HEK293 (cell line): ENCODE data around the gene ARMC12.

Source experiments
- CTCF ChIA-PET: fragments of 350-600 bp; formaldehyde crosslinking; extraction: SDS; loops from one replicate; lab custom pipeline; 2021; ENCODE audit warnings: antibody characterized with exemption; lab: Yijun Ruan, JAX
- POLR2A ChIA-PET: fragments of 300-600 bp; formaldehyde crosslinking; extraction: SDS; loops from one replicate; lab custom pipeline; 2020; ENCODE audit warnings: antibody characterized with exemption, inconsistent platforms; lab: Yijun Ruan, JAX
- H3K27ac ChIP-seq: fragments of 200-500 bp; sonication (Bioruptor generic); 2 replicates; pipeline ENCODE4 v1.5.1; 2014; ENCODE audit warnings: low read depth, low read length, control low read depth, inconsistent platforms; ENCODE audit errors: extremely low read depth
- H3K36me3 ChIP-seq, 2 experiments: fragments of 200-500 bp in 1 of 2; sonication (Bioruptor generic) in 1 of 2; 1 replicate in 1 of 2; 2 replicates in 1 of 2; pipeline ENCODE4 v1.5.1; 2014 to 2017; ENCODE audit warnings: inconsistent platforms in 2 of 2, low read length in 2 of 2; ENCODE audit not compliant: control insufficient read depth in 2 of 2, insufficient read depth in 1 of 2
- H3K4me1 ChIP-seq: fragments of 200-500 bp; sonication (Bioruptor generic); 2 replicates; pipeline ENCODE4 v1.5.1; 2014; ENCODE audit warnings: mild to moderate bottlenecking, low read length, inconsistent platforms; ENCODE audit not compliant: control insufficient read depth, insufficient read depth
- H3K4me3 ChIP-seq: 2 replicates; pipeline ENCODE4 v1.5.1; 2011; ENCODE audit warnings: low read depth, mild to moderate bottlenecking, control low read depth, low read length, moderate library complexity
- H3K9me3 ChIP-seq: fragments of 200-500 bp; sonication (Bioruptor generic); 2 replicates; pipeline ENCODE4 v1.5.1; 2014; ENCODE audit warnings: low read depth, low read length, inconsistent platforms; ENCODE audit not compliant: control insufficient read depth, insufficient read depth
- TRIM28 ChIP-seq: IDR thresholded peaks from 2 replicates; pipeline ENCODE4 v1.6.1; 2011; ENCODE audit warnings: low read length, control low read depth, borderline replicate concordance
- WT1 ChIP-seq: fragments of 450-650 bp; formaldehyde crosslinking; IDR thresholded peaks from 2 replicates; pipeline ENCODE4 v1.5.1; 2016; ENCODE audit warnings: missing biosample characterization, missing genetic modification characterization
- YY1 ChIP-seq: fragments of 450-650 bp; formaldehyde crosslinking; IDR thresholded peaks from 2 replicates; pipeline ENCODE4 v1.5.1; 2018; ENCODE audit warnings: missing biosample characterization, missing genetic modification characterization
- ZBTB1 ChIP-seq: fragments of 450-650 bp; formaldehyde crosslinking; IDR thresholded peaks from 2 replicates; pipeline ENCODE4 v1.5.1; 2016; ENCODE audit warnings: missing biosample characterization, missing genetic modification characterization
- ZBTB21 ChIP-seq: fragments of 450-650 bp; formaldehyde crosslinking; IDR thresholded peaks from 2 replicates; pipeline ENCODE4 v1.5.1; 2017; ENCODE audit warnings: missing biosample characterization, missing genetic modification characterization
- ZBTB48 ChIP-seq: fragments of 450-650 bp; formaldehyde crosslinking; IDR thresholded peaks from 2 replicates; pipeline ENCODE4 v1.5.1; 2016; ENCODE audit warnings: missing biosample characterization, missing genetic modification characterization
- ZEB2 ChIP-seq: fragments of 450-650 bp; formaldehyde crosslinking; IDR thresholded peaks from 2 replicates; pipeline ENCODE4 v1.5.1; 2016; ENCODE audit warnings: missing biosample characterization, missing genetic modification characterization
- ZFP41 ChIP-seq: fragments of 450-650 bp; formaldehyde crosslinking; IDR thresholded peaks from 2 replicates; pipeline ENCODE4 v1.5.1; 2016; ENCODE audit warnings: missing biosample characterization, missing genetic modification characterization, borderline replicate concordance
- ZNF114 ChIP-seq: fragments of 450-650 bp; formaldehyde crosslinking; IDR thresholded peaks from 2 replicates; pipeline ENCODE4 v1.5.0; 2017; ENCODE audit warnings: missing biosample characterization, missing genetic modification characterization
- ZNF174 ChIP-seq: fragments of 450-650 bp; formaldehyde crosslinking; IDR thresholded peaks from 2 replicates; pipeline ENCODE4 v1.5.0; 2017; ENCODE audit warnings: missing biosample characterization, mild to moderate bottlenecking, missing genetic modification characterization
- ZNF19 ChIP-seq: fragments of 450-650 bp; formaldehyde crosslinking; IDR thresholded peaks from 2 replicates; pipeline ENCODE4; 2016; ENCODE audit warnings: missing biosample characterization, missing genetic modification characterization, low read depth
- ZNF529 ChIP-seq: fragments of 450-650 bp; formaldehyde crosslinking; IDR thresholded peaks from 2 replicates; pipeline ENCODE4 v1.5.1; 2017; ENCODE audit warnings: missing genetic modification characterization, missing biosample characterization; ENCODE audit not compliant: insufficient replicate concordance
- ZNF585B ChIP-seq: fragments of 450-650 bp; formaldehyde crosslinking; IDR thresholded peaks from 2 replicates; pipeline ENCODE4 v1.5.1; 2016; ENCODE audit warnings: missing biosample characterization, missing genetic modification characterization
- ZNF610 ChIP-seq: fragments of 450-650 bp; formaldehyde crosslinking; IDR thresholded peaks from 2 replicates; pipeline ENCODE4 v1.5.1; 2016; ENCODE audit warnings: missing biosample characterization, missing genetic modification characterization, borderline replicate concordance
- ZNF629 ChIP-seq: fragments of 450-650 bp; formaldehyde crosslinking; IDR thresholded peaks from 2 replicates; pipeline ENCODE4 v1.5.1; 2017; ENCODE audit warnings: missing biosample characterization, missing genetic modification characterization
- ZNF664 ChIP-seq: fragments of 450-650 bp; formaldehyde crosslinking; IDR thresholded peaks from 2 replicates; pipeline ENCODE4 v1.5.1; 2016; ENCODE audit warnings: missing biosample characterization, missing genetic modification characterization
- ZNF704 ChIP-seq: fragments of 450-650 bp; formaldehyde crosslinking; IDR thresholded peaks from 2 replicates; pipeline ENCODE4 v1.5.1; 2016; ENCODE audit warnings: missing biosample characterization, missing genetic modification characterization
- ZNF843 ChIP-seq: fragments of 450-650 bp; formaldehyde crosslinking; IDR thresholded peaks from 2 replicates; pipeline ENCODE4 v1.5.1; 2016; ENCODE audit warnings: missing biosample characterization, missing genetic modification characterization
- ZXDB ChIP-seq: fragments of 450-650 bp; formaldehyde crosslinking; IDR thresholded peaks from 2 replicates; pipeline ENCODE4 v1.5.1; 2016; ENCODE audit warnings: missing biosample characterization, missing genetic modification characterization
- TF ChIP-seq, protein P1 (sequence below): fragments of 450-650 bp; formaldehyde crosslinking; conservative IDR thresholded peaks from 2 replicates; pipeline ENCODE4 v1.5.1; 2016; ENCODE audit warnings: low read depth, missing biosample characterization, missing genetic modification characterization
- TF ChIP-seq, protein P2 (sequence below): fragments of 450-650 bp; IDR thresholded peaks from 2 replicates; pipeline ENCODE4 v1.5.1; 2018; ENCODE audit warnings: missing biosample characterization, missing genetic modification characterization
- TF ChIP-seq, protein P3 (sequence below): fragments of 450-650 bp; formaldehyde crosslinking; optimal IDR thresholded peaks from 2 replicates; pipeline ENCODE3; 2016; ENCODE audit warnings: missing biosample characterization, mild to moderate bottlenecking, missing genetic modification characterization
- TF ChIP-seq, protein P4 (sequence below): fragments of 450-650 bp; formaldehyde crosslinking; IDR thresholded peaks from 2 replicates; pipeline ENCODE4 v1.5.1; 2016; ENCODE audit warnings: missing biosample characterization, missing genetic modification characterization
- TF ChIP-seq, protein P5 (sequence below): fragments of 450-650 bp; formaldehyde crosslinking; IDR thresholded peaks from 2 replicates; pipeline ENCODE4 v1.5.1; 2017; ENCODE audit warnings: missing biosample characterization, missing genetic modification characterization

Gene ARMC12

DNA sequence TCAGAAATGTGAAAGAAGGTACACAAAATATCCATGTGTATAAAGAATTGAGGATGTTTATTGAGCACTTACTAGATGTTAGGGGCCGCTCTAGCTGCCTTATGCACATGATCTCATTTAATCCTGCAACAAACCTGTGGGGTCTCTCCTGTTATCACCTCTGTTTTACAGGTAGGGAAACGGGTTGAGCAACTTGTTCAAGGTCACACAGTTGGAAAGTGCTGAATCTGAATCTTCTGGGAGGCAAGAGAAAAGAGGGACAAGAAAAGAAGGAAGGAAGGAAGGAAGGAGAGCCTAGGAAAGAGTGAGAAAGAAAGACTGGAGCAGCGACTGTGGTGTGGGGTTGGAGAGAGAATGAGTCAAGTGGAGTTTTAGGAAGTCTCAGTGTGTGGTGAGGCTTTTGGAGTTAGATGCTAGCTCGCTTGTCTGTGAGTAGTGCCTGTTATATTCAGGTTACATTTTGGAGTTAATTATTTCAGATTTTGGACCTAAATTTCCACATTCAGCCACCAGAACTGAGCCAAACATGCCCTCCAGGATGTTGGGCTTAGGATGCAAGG, 51.7 kb downstream of the ARMC12 start:
- Histone ChIP-seq H3K27ac (no peak overlapping the region), H3K36me3 (no peaks in the 10 kb centered on the region), H3K9me3 (no peaks in the 10 kb centered on the region), H3K4me1 (no peaks in the 10 kb centered on the region), H3K4me3 (no peak overlapping the region)
- CTCF ChIA-PET: interaction anchor here (0.6 to 1.1 kb wide), 2 partner anchors 31 to 188 kb away, joined by 3 read pairs; no protein-coding TSS in a partner anchor
- TF ChIP-seq ZNF664 (tag by site-specific recombination) (0 out of 2 replicates have a peak, but pooled peaks have one; percentile 12), ZNF704 (no peak), ZBTB21 (tag by site-specific recombination) (no peak), ZNF19 (tag by site-specific recombination) (no peak), YY1 (tag by site-specific recombination) (no peak), ZBTB1 (tag by site-specific recombination) (no peak), ZNF174 (no peak)
- TF ChIP-seq, protein P1, sequence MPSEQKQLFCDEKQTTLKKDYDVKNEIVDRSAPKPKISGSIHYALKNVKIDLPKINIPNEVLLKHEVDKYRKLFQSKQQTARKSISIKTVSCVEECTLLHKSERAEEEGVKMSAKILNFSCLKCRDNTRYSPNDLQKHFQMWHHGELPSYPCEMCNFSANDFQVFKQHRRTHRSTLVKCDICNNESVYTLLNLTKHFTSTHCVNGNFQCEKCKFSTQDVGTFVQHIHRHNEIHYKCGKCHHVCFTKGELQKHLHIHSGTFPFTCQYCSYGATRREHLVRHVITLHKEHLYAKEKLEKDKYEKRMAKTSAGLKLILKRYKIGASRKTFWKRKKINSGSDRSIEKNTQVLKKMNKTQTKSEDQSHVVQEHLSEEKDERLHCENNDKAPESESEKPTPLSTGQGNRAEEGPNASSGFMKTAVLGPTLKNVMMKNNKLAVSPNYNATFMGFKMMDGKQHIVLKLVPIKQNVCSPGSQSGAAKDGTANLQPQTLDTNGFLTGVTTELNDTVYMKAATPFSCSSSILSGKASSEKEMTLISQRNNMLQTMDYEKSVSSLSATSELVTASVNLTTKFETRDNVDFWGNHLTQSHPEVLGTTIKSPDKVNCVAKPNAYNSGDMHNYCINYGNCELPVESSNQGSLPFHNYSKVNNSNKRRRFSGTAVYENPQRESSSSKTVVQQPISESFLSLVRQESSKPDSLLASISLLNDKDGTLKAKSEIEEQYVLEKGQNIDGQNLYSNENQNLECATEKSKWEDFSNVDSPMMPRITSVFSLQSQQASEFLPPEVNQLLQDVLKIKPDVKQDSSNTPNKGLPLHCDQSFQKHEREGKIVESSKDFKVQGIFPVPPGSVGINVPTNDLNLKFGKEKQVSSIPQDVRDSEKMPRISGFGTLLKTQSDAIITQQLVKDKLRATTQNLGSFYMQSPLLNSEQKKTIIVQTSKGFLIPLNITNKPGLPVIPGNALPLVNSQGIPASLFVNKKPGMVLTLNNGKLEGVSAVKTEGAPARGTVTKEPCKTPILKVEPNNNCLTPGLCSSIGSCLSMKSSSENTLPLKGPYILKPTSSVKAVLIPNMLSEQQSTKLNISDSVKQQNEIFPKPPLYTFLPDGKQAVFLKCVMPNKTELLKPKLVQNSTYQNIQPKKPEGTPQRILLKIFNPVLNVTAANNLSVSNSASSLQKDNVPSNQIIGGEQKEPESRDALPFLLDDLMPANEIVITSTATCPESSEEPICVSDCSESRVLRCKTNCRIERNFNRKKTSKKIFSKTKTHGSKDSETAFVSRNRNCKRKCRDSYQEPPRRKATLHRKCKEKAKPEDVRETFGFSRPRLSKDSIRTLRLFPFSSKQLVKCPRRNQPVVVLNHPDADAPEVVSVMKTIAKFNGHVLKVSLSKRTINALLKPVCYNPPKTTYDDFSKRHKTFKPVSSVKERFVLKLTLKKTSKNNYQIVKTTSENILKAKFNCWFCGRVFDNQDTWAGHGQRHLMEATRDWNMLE (tag by site-specific recombination): no peak
- POLR2A ChIA-PET: no interaction called here

- Histone ChIP-seq H3K36me3 (no peaks in the 10 kb centered on the region), H3K9me3 (no peaks in the 10 kb centered on the region), H3K4me1 (no peaks in the 10 kb centered on the region), H3K4me3 (no peak overlapping the region), H3K27ac (no peak overlapping the region)
- CTCF ChIA-PET: no interaction called here
- POLR2A ChIA-PET: no interaction called here
- TF ChIP-seq ZNF843 (tag by site-specific recombination): no peak
- TF ChIP-seq ZNF629 (tag by site-specific recombination): no peak
- TF ChIP-seq, protein P2, sequence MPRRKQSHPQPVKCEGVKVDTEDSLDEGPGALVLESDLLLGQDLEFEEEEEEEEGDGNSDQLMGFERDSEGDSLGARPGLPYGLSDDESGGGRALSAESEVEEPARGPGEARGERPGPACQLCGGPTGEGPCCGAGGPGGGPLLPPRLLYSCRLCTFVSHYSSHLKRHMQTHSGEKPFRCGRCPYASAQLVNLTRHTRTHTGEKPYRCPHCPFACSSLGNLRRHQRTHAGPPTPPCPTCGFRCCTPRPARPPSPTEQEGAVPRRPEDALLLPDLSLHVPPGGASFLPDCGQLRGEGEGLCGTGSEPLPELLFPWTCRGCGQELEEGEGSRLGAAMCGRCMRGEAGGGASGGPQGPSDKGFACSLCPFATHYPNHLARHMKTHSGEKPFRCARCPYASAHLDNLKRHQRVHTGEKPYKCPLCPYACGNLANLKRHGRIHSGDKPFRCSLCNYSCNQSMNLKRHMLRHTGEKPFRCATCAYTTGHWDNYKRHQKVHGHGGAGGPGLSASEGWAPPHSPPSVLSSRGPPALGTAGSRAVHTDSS (tag by site-specific recombination): no peak
- no peak for TF ChIP-seq ZNF114 (tag by site-specific recombination)
- TF ChIP-seq, protein P3, sequence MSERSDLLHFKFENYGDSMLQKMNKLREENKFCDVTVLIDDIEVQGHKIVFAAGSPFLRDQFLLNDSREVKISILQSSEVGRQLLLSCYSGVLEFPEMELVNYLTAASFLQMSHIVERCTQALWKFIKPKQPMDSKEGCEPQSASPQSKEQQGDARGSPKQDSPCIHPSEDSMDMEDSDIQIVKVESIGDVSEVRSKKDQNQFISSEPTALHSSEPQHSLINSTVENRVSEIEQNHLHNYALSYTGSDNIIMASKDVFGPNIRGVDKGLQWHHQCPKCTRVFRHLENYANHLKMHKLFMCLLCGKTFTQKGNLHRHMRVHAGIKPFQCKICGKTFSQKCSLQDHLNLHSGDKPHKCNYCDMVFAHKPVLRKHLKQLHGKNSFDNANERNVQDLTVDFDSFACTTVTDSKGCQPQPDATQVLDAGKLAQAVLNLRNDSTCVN: no peak
- no peak for TF ChIP-seq ZXDB (tag by site-specific recombination)
- no peak for TF ChIP-seq ZNF610 (tag by site-specific recombination)
- TF ChIP-seq, protein P4, sequence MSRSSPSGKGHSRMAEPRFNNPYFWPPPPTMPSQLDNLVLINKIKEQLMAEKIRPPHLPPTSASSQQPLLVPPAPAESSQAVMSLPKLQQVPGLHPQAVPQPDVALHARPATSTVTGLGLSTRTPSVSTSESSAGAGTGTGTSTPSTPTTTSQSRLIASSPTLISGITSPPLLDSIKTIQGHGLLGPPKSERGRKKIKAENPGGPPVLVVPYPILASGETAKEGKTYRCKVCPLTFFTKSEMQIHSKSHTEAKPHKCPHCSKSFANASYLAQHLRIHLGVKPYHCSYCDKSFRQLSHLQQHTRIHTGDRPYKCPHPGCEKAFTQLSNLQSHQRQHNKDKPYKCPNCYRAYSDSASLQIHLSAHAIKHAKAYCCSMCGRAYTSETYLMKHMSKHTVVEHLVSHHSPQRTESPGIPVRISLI (tag by site-specific recombination): no peak
- no peak for TF ChIP-seq ZBTB48 (tag by site-specific recombination)
- TF ChIP-seq, protein P5, sequence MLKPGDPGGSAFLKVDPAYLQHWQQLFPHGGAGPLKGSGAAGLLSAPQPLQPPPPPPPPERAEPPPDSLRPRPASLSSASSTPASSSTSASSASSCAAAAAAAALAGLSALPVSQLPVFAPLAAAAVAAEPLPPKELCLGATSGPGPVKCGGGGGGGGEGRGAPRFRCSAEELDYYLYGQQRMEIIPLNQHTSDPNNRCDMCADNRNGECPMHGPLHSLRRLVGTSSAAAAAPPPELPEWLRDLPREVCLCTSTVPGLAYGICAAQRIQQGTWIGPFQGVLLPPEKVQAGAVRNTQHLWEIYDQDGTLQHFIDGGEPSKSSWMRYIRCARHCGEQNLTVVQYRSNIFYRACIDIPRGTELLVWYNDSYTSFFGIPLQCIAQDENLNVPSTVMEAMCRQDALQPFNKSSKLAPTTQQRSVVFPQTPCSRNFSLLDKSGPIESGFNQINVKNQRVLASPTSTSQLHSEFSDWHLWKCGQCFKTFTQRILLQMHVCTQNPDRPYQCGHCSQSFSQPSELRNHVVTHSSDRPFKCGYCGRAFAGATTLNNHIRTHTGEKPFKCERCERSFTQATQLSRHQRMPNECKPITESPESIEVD (tag by site-specific recombination): no peak
- no peak for TF ChIP-seq WT1 (tag by site-specific recombination)
- no peak for TF ChIP-seq ZEB2
- TF ChIP-seq ZNF529 (tag by site-specific recombination): no peak
- no peak for TF ChIP-seq ZNF585B
- no peak for TF ChIP-seq TRIM28
- no peak for TF ChIP-seq ZFP41
These were observed 53.9 kb downstream of the ARMC12 start for GRCh38 chr6:35790683-35791082.
